ENCODE measurements around the gene STRIP2.

Gene STRIP2

GRCh38 chr7:129453510-129454248 lies 19.4 kb downstream of the STRIP2 start:
- Histone ChIP-seq H3K4me2 (ENCODE audit: insufficient read depth, low read length) (no peak overlapping the region), H3K36me3 (ENCODE audit: insufficient read depth, low read length) (peaks cover 39% of the 10 kb centered on the region), H3K79me2 (ENCODE audit: insufficient read depth, low read length) (no peaks in the 10 kb centered on the region), H3K4me3 (ENCODE audit: low read depth in 1 of 2, low read length in 2 of 2) (no peak overlapping the region), H3K4me1 (ENCODE audit: insufficient read depth, low read length) (no peaks in the 10 kb centered on the region), H2AFZ (ENCODE audit: low read depth, low read length) (no peak overlapping the region), H3K27ac (ENCODE audit: low read length) (no peak overlapping the region), H4K20me1 (ENCODE audit: insufficient read depth, low read length) (no peaks in the 10 kb centered on the region), H3K9me3 (ENCODE audit: insufficient read depth, low read length, severe bottlenecking) (no peaks in the 10 kb centered on the region), H3K27me3 (ENCODE audit: insufficient read depth, low read length, poor library complexity) (no peaks in the 10 kb centered on the region), H3K9ac (ENCODE audit: low read depth, low read length) (no peak overlapping the region)
- ATAC-seq (ENCODE audit: insufficient read depth, low read depth) (no peak), DNase-seq (no peak)
- TF ChIP-seq EZH2 (IDR thresholded peaks at IDR 0.05; ENCODE audit: borderline replicate concordance, low read depth, low read length, severe bottlenecking) (no peak), CTCF (IDR thresholded peaks at IDR 0.05; ENCODE audit: borderline replicate concordance, extremely low read depth, low read length, poor library complexity, severe bottlenecking) (no peak)

GRCh38 chr7:129454249-129454551 lies 20.0 kb downstream of the STRIP2 start:
- DNase-seq: no peak
- no peak for TF ChIP-seq CTCF (IDR thresholded peaks at IDR 0.05; ENCODE audit: borderline replicate concordance, extremely low read depth, low read length, poor library complexity, severe bottlenecking)
- no peak for TF ChIP-seq EZH2 (IDR thresholded peaks at IDR 0.05; ENCODE audit: borderline replicate concordance, low read depth, low read length, severe bottlenecking)
- H3K79me2 ChIP-seq (ENCODE audit: insufficient read depth, low read length): no peaks in the 10 kb centered on the region

GRCh38 chr7:129456421-129456820 lies 22.2 kb downstream of the STRIP2 start:
- Histone ChIP-seq H3K9me3 (ENCODE audit: insufficient read depth, low read length, severe bottlenecking) (no peaks in the 10 kb centered on the region), H3K36me3 (ENCODE audit: insufficient read depth, low read length) (peaks cover 56% of the 10 kb centered on the region), H3K4me3 (ENCODE audit: low read depth in 1 of 2, low read length in 2 of 2) (no peak overlapping the region), H3K79me2 (ENCODE audit: insufficient read depth, low read length) (no peaks in the 10 kb centered on the region), H3K4me2 (ENCODE audit: insufficient read depth, low read length) (no peak overlapping the region), H3K4me1 (ENCODE audit: insufficient read depth, low read length) (no peaks in the 10 kb centered on the region), H3K27me3 (ENCODE audit: insufficient read depth, low read length, poor library complexity) (no peaks in the 10 kb centered on the region), H3K27ac (ENCODE audit: low read length) (no peak overlapping the region), H2AFZ (ENCODE audit: low read depth, low read length) (no peak overlapping the region), H3K9ac (ENCODE audit: low read depth, low read length) (no peak overlapping the region), H4K20me1 (ENCODE audit: insufficient read depth, low read length) (no peaks in the 10 kb centered on the region)
- TF ChIP-seq CTCF (IDR thresholded peaks at IDR 0.05; ENCODE audit: borderline replicate concordance, extremely low read depth, low read length, poor library complexity, severe bottlenecking) (no peak), EZH2 (IDR thresholded peaks at IDR 0.05; ENCODE audit: borderline replicate concordance, low read depth, low read length, severe bottlenecking) (no peak)
- no peak for ATAC-seq (ENCODE audit: insufficient read depth, low read depth)
- DNase-seq: no peak

More at GRCh38 chr7:129454249-129454551, 20.0 kb downstream of the STRIP2 start:
- H3K36me3 ChIP-seq (ENCODE audit: insufficient read depth, low read length): peaks cover 44% of the 10 kb centered on the region
- H3K27ac ChIP-seq (ENCODE audit: low read length): no peak overlapping the region
- no peak overlapping the region for H2AFZ ChIP-seq (ENCODE audit: low read depth, low read length)
- no peak overlapping the region for H3K4me3 ChIP-seq (ENCODE audit: low read depth in 1 of 2, low read length in 2 of 2)
- no peaks in the 10 kb centered on the region for H3K9me3 ChIP-seq (ENCODE audit: insufficient read depth, low read length, severe bottlenecking)
- no peak overlapping the region for H3K4me2 ChIP-seq (ENCODE audit: insufficient read depth, low read length)
- no peak overlapping the region for H3K9ac ChIP-seq (ENCODE audit: low read depth, low read length)
- no peaks in the 10 kb centered on the region for H3K27me3 ChIP-seq (ENCODE audit: insufficient read depth, low read length, poor library complexity)
- no peaks in the 10 kb centered on the region for H4K20me1 ChIP-seq (ENCODE audit: insufficient read depth, low read length)
- no peak for ATAC-seq (ENCODE audit: insufficient read depth, low read depth)
- no peaks in the 10 kb centered on the region for H3K4me1 ChIP-seq (ENCODE audit: insufficient read depth, low read length)
